HL-60 (cell line): Measurements from ENCODE around the gene EPS8.

Experiments used
- POLR2AphosphoS5 ChIP-seq: IDR thresholded peaks from 2 replicates; pipeline ENCODE4 v1.6.1; 2012; ENCODE audit warnings: low read depth
- SPI1 ChIP-seq: IDR thresholded peaks from 2 replicates; pipeline ENCODE4 v1.6.1; 2012; ENCODE audit warnings: low read depth, mild to moderate bottlenecking, borderline replicate concordance
- TF ChIP-seq, protein P1 (sequence below): IDR thresholded peaks from one replicate; pipeline ENCODE4 v1.5.1; 2011; ENCODE audit warnings: low read length, control low read depth, inconsistent platforms; ENCODE audit not compliant: insufficient read depth

DNA sequence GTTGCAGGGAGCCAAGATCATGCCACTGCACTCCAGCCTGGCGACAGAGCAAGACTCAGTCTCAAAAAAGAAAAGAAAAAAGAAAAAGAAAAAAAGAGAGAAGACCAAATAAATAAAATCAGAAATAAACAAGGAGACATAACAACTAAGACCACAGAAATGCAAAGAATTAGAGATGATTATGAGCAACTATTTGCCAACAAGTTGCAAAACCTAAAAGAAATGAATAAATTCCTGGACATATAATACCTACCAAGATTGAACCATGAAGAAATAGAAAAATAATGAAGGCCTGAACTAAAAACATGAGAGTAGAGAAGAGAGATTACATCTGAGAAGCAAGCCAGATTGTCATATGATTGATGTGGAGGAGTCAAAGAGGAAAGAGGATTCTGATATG is 17.6 kb upstream of the EPS8 start:
- TF ChIP-seq, protein P1, sequence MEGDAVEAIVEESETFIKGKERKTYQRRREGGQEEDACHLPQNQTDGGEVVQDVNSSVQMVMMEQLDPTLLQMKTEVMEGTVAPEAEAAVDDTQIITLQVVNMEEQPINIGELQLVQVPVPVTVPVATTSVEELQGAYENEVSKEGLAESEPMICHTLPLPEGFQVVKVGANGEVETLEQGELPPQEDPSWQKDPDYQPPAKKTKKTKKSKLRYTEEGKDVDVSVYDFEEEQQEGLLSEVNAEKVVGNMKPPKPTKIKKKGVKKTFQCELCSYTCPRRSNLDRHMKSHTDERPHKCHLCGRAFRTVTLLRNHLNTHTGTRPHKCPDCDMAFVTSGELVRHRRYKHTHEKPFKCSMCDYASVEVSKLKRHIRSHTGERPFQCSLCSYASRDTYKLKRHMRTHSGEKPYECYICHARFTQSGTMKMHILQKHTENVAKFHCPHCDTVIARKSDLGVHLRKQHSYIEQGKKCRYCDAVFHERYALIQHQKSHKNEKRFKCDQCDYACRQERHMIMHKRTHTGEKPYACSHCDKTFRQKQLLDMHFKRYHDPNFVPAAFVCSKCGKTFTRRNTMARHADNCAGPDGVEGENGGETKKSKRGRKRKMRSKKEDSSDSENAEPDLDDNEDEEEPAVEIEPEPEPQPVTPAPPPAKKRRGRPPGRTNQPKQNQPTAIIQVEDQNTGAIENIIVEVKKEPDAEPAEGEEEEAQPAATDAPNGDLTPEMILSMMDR = no peak
- TF ChIP-seq SPI1 (no peak), POLR2AphosphoS5 (no peak)
